Smooth muscle cell (in vitro differentiated cells): ENCODE measurements around the gene TANGO6. TPM values are rescaled to one million over a fixed set of nuclear protein-coding genes. Genes with fewer than 3 reads are reported as not detected.

Experiments used
- DNase-seq: peaks from one replicate; lab custom pipeline; 2025; ENCODE audit not compliant: unreplicated experiment; lab: John Stamatoyannopoulos, UW
- H2AFZ ChIP-seq: fragments of 200-600 bp; sonication (generic); 2 replicates; pipeline ENCODE4 v1.6.0; 2016; ENCODE audit warnings: antibody characterized with exemption, low read depth, mild to moderate bottlenecking
- H3F3A ChIP-seq: fragments of 200-600 bp; sonication (generic); 2 replicates; pipeline ENCODE4 v1.6.0; 2017; ENCODE audit warnings: antibody characterized with exemption, low read depth
- H3K27ac ChIP-seq: fragments of 200-600 bp; sonication (generic); 2 replicates; pipeline ENCODE4 v1.5.1; 2016; ENCODE audit warnings: low read depth, mild to moderate bottlenecking
- H3K27me3 ChIP-seq: fragments of 200-600 bp; sonication (generic); 2 replicates; pipeline ENCODE4 v1.6.1; 2016; ENCODE audit warnings: low read depth, mild to moderate bottlenecking
- H3K36me3 ChIP-seq: fragments of 200-600 bp; sonication (generic); 2 replicates; pipeline ENCODE4 v1.5.1; 2016; ENCODE audit warnings: low read depth
- H3K4me1 ChIP-seq: fragments of 200-600 bp; sonication (generic); 2 replicates; pipeline ENCODE4 v1.5.1; 2016; ENCODE audit warnings: low read depth
- H3K4me2 ChIP-seq: fragments of 200-600 bp; sonication (generic); 2 replicates; pipeline ENCODE4 v1.6.0; 2016; ENCODE audit warnings: mild to moderate bottlenecking
- H3K4me3 ChIP-seq: fragments of 200-600 bp; sonication (generic); 2 replicates; pipeline ENCODE4 v1.5.1; 2016; ENCODE audit warnings: mild to moderate bottlenecking
- H3K79me2 ChIP-seq: fragments of 200-600 bp; sonication (generic); 2 replicates; pipeline ENCODE4 v1.6.0; 2016; ENCODE audit warnings: low read depth, mild to moderate bottlenecking
- H3K9ac ChIP-seq: fragments of 200-600 bp; sonication (generic); 2 replicates; pipeline ENCODE4 v1.6.0; 2016; ENCODE audit warnings: low read depth
- H3K9me3 ChIP-seq: fragments of 200-600 bp; sonication (generic); replicated peaks from 2 replicates; pipeline ENCODE4 v1.5.1; 2016; ENCODE audit warnings: low read depth
- H4K20me1 ChIP-seq: fragments of 200-600 bp; sonication (generic); 2 replicates; pipeline ENCODE4 v1.6.0; 2016; ENCODE audit warnings: low read depth
- CTCF ChIP-seq: fragments of 200-600 bp; sonication (generic); IDR thresholded peaks from 2 replicates; pipeline ENCODE4 v1.5.1; 2017; ENCODE audit warnings: borderline replicate concordance, mild to moderate bottlenecking, antibody characterized with exemption; ENCODE audit not compliant: insufficient read depth, poor library complexity, severe bottlenecking
- WGBS: methylation state at CpG from one replicate; pipeline ENCODE4 v1.1.7; 2016; ENCODE audit warnings: low lambda C conversion rate; 5-methylcytosine and 5-hydroxymethylcytosine counted together
- polyA plus RNA-seq: library from polyadenylated mRNA; unstranded; fragments of >200 nt; fragmentation: Nextera tagmentation; extraction: Ambion mirVana; gene quantifications from 2 replicates; pipeline ENCODE4 v1.2.1, GENCODE V29; 2016
- total RNA-seq: library from RNA; depleted of rRNA; stranded (reverse); fragments of >200 nt; gene quantifications from 2 replicates; pipeline ENCODE4 v1.2.3, GENCODE V29; 2014

The TANGO6 gene
- total and polyA plus RNA-seq, 2 experiments from 2014 or later: 4.5 to 5.2 TPM

- Histone ChIP-seq H3K9ac (no peak overlapping the region), H3K27me3 (no peaks in the 10 kb centered on the region), H3K79me2 (no peaks in the 10 kb centered on the region), H4K20me1 (no peaks in the 10 kb centered on the region), H3K4me3 (no peak overlapping the region), H3K36me3 (no peaks in the 10 kb centered on the region), H3K4me1 (no peaks in the 10 kb centered on the region), H3K9me3 (no peaks in the 10 kb centered on the region), H3K27ac (no peak overlapping the region), H3F3A (no peaks in the 10 kb centered on the region), H2AFZ (no peak overlapping the region), H3K4me2 (no peak overlapping the region)
- WGBS: 98% methylated on average over 6 of the region's 6 CpGs
- no peak for DNase-seq
- no peak for TF ChIP-seq CTCF
Observed at GRCh38 chr16:68883685-68884084, 40.4 kb downstream of the TANGO6 start.

- no peaks in the 10 kb centered on the region for H3K4me1 ChIP-seq
- no peaks in the 10 kb centered on the region for H4K20me1 ChIP-seq
- no peak overlapping the region for H3K4me3 ChIP-seq
- no peak overlapping the region for H3K9ac ChIP-seq
- H3K4me2 ChIP-seq: no peak overlapping the region
- H3K27ac ChIP-seq: no peak overlapping the region
- H3K9me3 ChIP-seq: no peaks in the 10 kb centered on the region
- no peaks in the 10 kb centered on the region for H3K27me3 ChIP-seq
- no peak overlapping the region for H2AFZ ChIP-seq
- H3K36me3 ChIP-seq: no peaks in the 10 kb centered on the region
- WGBS: 97% methylated on average over 1 of the region's 1 CpG
- H3F3A ChIP-seq: no peaks in the 10 kb centered on the region
- no peaks in the 10 kb centered on the region for H3K79me2 ChIP-seq
- no peak for TF ChIP-seq CTCF
- DNase-seq: no peak
Observed at GRCh38 chr16:68884401-68884800, 41.1 kb downstream of the TANGO6 start.

- no peak overlapping the region for H3K27ac ChIP-seq
- no peaks in the 10 kb centered on the region for H3K79me2 ChIP-seq
- DNase-seq: no peak
- H2AFZ ChIP-seq: no peak overlapping the region
- H3K9ac ChIP-seq: no peak overlapping the region
- H3K27me3 ChIP-seq: no peaks in the 10 kb centered on the region
- no peak overlapping the region for H3K4me2 ChIP-seq
- no peak for TF ChIP-seq CTCF
- H4K20me1 ChIP-seq: no peaks in the 10 kb centered on the region
- H3K9me3 ChIP-seq: no peaks in the 10 kb centered on the region
- H3K36me3 ChIP-seq: no peaks in the 10 kb centered on the region
- H3F3A ChIP-seq: no peaks in the 10 kb centered on the region
- 90% methylated on average over 7 of the region's 7 CpGs for WGBS
- H3K4me1 ChIP-seq: no peaks in the 10 kb centered on the region
- no peak overlapping the region for H3K4me3 ChIP-seq
Observed at GRCh38 chr16:68884861-68885720, 41.8 kb downstream of the TANGO6 start.

GRCh38 chr16:68887107-68887506 lies 43.8 kb downstream of the TANGO6 start:
- Histone ChIP-seq H3K4me2 (no peak overlapping the region), H3K9me3 (no peaks in the 10 kb centered on the region), H2AFZ (no peak overlapping the region), H3K36me3 (no peaks in the 10 kb centered on the region), H3K79me2 (no peaks in the 10 kb centered on the region), H3K4me1 (no peaks in the 10 kb centered on the region), H3K27ac (no peak overlapping the region), H3K27me3 (no peaks in the 10 kb centered on the region), H3F3A (no peaks in the 10 kb centered on the region), H3K9ac (no peak overlapping the region), H4K20me1 (no peaks in the 10 kb centered on the region), H3K4me3 (no peak overlapping the region)
- TF ChIP-seq CTCF: no peak
- DNase-seq: no peak
- WGBS: 88% methylated on average over 1 of the region's 1 CpG
